NCI-H526 treated with DMSO at 0.1 percent for 48 hours (cell line): ENCODE results near the gene POLR2L.

Source experiments
- DNase-seq: peaks from one replicate; lab custom pipeline; 2025; lab: John Stamatoyannopoulos, UW

Gene POLR2L

GRCh38 chr11:794013-794765 is 48.1 kb downstream of the POLR2L start:
- no peak for DNase-seq

DNA sequence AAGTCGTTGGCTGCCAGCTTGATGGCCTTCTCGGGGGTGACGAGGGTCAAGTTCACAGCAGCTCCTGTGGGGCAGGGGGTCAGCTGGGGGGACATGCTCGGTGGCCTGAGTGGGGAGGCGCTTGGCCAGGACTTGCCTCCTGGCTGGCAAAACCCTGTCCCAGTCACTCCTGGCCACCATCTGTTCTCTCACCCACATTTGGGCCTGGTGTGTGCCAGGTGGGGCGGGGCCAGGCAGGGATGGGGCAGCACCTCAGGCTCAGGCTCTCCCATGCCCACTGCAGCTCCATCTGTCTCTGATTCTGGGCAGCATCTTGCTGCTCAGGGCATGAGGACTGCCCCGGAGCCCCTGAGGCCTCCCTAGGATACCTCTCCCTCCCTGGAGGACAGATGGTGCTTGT is 48.8 kb downstream of the POLR2L start:
- DNase-seq = no peak

- peak; percentile 30 for DNase-seq
These were observed 49.5 kb downstream of the POLR2L start for GRCh38 chr11:792873-793272.

DNA sequence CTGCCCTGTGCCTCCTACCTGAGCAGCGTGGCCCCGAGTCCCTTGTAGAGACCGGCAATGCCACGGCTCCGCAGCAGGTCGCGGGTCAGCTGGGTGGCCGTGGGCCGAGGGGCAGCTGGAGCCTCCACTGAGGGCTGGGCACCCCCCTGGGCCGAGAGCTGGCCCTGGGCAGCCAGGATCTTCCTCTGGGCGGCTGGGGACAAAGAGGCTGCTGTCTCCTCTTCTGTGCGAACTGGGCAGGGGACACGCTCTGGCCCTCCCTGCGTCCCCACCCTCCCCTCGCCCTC is 49.9 kb downstream of the POLR2L start:
- DNase-seq = no peak

DNA sequence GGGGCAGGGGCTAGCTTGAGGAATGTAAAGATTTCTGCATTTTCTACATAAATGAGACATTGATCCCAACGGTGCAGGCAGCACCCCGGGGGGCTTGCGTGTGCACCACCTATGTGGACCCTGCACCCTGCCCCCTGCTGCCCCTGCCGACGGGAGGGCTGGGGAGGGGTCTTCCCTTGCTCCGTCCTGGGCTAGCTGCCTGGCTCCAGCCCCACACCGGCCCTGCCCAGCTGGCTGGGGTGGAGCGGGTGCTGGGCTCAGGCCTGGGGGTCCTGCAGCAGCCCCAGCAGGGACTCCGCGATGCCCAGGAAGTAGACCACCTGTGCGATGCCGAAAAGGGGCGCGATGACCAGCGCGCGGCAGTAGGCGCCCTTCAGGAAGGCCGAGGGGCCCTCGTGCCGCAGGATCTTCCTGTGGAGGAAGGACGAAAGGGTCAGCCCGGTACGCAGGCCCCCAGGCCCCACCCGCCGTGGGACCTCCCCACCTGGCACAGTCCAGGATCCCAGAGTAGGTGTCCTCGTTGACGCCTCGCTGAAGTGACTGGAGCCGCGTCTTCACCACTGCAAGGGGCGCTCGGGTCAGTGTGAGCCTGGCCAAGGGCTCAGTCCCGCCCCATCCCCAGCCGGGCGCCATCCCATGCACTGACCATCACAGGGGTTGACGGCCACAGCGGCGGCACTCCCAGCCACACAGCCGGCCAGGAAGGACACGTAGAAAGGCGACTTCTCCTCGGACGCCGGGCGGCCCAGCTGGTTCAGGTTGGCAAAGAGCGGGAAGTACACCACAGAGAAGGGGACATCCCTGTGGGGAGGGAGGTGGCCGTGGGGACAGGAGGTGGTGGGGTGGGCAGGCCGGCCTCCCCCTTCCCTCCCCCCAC is 50.4 kb downstream of the POLR2L start:
- DNase-seq = no peak

GRCh38 chr11:790721-791564 is 51.4 kb downstream of the POLR2L start:
- no peak for DNase-seq

- no peak for DNase-seq
These were observed 52.4 kb downstream of the POLR2L start, which contains the start of gene CEND1 for GRCh38 chr11:789943-790342. TSS of gene CEND1 (minus strand) at chr11:790090. CDS start at chr11:788576, 1,514 bp downstream.
